GM18870 (cell line): ENCODE measurements around the gene KLK13.

Experiments used
- ATAC-seq: cut with Tn5 transposase; IDR thresholded peaks from one replicate; pipeline ENCODE4 v1.9.1; 2021; ENCODE audit warnings: moderate library complexity; ENCODE audit not compliant: unreplicated experiment

KLK13 gene

DNA sequence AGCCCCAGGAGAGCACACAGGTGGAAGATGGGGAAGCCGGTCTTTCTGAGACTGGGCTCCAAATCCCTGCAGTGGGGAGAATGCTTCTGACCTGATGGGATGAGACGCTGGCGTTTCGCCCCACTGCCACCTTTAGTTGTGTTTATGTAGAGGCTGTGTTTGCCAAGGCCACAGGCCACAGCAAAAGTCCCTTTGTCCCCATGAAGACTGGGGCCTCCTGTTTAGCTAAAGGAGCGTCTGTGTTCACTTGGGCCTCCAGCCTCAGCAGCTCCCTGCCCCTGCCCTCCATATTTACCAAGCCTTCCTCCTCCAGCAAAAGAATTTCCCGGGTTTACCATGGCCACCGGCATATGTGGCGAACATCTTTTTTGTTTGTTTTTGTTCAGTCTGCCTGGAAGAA is 28.2 kb upstream of the KLK13 start:
- ATAC-seq, result no peak

DNA sequence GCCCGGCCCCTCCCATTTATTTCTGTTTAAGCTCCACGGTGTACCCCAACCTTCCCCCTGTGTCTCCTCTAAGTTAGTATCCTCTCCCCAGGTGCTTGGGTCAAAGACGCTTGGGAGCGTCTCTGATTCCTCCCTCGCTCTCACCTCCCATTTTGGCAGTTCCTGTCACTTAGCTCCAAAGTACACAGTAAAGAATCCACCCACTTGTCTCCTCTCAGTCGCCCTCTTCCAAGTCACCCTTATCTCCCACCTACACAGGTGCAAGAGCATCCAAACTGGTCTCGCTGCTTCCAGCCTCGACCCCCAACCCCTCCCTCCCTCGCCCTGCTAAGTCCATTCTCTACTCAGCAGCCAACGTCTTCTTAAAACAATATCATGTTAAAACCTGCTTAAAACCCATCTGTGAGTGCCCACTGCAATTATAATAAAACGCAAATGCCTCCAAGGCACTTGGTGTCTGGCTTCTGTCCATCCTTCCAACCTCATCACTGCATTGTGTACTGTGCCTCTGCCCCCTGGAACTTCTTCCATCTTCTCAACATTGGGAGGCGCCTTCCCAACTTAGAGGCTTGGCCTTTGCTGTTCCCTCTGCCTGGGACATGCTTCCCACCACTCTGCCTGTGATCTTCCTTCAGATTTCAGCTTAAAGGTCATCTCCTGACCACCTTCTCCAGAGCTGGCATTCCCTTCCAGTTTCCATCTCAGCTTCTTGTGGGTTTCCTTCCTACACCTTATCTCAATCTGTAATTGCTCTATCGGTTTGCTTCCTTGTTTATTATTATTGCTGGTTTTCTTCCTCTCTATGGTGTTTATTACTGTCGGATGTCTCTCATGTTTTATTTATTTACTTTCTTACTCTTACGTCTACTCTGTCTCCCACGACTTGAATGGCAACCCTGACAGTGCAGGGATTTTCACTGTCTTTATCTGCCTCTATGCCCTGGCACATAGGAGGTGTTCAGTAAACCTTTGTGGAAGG is 27.3 kb upstream of the KLK13 start:
- ATAC-seq, result no peak

DNA sequence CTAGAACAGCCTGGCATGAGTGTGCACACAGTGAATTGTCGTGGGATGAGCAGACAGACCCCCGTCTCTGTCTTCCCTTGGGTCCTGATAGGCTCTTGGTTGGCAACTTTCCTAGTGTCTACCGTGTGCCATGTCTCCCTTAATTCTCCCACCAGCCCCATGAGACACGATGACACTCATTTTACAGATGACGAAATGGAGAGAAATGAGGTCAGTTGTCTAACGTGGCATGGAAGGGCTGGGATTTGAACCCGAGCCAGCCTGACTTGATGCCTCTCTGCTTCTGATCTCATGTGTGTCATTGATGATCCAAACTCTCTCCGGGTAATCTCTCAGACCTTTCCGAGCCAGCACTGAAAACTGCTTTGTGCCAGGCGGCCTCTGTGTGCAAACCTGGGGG is 26.2 kb upstream of the KLK13 start:
- ATAC-seq, result no peak

DNA sequence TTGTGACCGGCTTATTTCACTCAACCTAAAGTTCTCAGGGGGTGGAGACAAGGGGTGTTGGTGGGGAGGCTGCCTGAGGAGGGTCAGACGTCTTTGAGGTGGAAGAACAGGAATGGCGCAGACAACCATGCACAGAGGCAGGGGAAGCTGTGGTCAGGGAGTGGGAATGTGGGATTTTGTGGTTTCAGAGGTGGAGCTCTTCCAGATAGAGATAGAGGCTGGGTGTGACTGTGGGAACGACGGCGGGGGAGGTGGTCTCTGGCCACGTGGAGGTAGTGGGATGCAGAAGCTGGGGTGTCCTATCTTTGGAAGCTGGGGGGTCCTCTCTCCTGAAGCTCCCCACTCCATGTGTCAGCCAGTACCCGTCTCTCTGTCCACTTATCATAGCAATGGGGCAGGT is 25.6 kb upstream of the KLK13 start:
- ATAC-seq, result no peak

DNA sequence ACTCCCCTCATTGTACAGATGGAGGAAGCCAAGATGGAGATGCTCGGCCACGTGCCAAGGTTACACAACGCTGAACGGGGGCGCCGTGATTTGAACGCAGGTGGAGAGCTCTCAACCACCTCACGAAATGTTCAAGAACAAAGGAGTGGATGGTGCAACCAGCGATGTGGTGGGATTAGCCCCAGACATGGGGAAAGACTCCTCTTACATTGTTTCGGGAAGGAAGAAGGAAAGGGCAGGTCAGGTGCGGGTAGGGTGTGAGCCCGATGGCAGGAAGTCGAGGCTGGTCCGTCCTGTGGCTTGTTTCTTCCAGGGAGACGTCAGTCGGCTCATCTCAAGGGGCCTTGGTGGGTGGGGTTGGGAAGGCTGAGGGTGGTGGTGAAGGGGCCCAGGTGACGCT is 24.9 kb upstream of the KLK13 start:
- no peak for ATAC-seq

DNA sequence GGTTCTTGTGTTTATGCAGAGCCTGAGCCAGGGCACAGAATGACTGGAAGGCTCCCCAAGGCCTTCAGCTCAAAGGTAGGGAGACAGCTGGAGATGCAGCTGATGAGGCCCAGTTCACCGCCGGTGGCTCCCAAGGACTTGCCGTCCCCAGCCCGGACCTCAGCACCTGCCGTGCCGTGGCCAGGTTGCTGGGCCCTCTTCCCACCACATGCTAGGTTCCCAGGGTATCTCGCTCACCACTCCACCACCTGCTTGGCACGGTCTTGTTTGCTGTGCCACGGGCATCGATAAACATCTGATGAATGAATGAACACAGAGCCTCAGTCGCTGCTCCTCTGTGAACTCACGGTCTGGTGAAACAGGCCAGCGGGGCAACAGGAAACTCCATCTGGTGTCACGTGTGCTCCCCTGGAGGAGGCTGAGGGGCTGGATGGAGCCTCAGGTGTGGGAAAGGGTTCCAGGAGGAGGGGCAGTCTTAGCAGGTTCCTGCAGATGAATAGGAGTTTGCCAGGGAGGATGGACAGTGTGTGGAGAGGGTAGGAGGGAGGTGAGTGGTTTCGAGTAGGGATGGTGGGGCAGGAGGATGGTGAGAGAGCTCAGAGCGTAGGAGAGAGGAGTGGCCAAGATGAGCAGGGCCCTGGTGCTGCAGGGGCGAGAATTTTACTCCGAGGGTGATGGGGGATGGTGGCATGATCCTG is 21.4 kb upstream of the KLK13 start:
- ATAC-seq, result no peak

DNA sequence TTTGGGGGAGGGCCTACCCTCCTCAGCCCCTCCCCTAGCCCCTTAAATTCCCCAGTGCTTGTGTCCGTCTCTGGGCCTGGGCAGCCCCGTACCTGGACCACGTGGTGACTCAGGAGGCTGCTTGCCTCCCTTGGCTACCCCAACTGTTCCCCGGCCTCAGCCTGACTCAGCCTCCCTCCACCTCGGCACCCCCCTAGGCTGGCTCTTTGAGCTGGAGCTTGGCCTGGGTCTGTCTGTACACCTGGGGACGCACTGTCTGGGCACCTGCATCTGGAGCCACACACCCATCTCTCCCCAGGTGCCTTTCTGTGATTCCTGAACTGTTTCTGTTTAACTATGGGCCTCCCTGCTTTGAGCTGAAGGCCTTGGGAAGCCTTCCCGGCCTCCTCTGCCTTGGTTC is 19.6 kb upstream of the KLK13 start:
- no peak for ATAC-seq

DNA sequence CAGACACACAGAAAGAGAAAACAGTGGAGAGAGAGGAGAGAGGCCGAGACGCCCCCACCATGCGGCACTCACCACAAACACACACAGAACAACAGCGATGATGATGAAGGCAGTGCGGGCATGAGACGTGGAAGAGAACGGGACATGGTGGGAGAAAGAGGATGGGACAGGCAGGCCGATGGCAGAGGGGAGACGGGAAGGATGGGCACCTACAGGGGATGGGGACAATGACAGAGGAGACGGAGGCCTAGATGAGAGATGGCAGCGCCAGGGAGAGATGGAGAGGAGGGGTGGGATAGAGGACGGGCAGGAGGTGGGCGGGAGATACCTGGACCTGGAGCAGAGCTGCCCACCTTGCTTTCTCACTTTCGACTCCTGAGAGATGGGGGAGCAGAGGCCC is 18.9 kb upstream of the KLK13 start:
- ATAC-seq, result no peak

DNA sequence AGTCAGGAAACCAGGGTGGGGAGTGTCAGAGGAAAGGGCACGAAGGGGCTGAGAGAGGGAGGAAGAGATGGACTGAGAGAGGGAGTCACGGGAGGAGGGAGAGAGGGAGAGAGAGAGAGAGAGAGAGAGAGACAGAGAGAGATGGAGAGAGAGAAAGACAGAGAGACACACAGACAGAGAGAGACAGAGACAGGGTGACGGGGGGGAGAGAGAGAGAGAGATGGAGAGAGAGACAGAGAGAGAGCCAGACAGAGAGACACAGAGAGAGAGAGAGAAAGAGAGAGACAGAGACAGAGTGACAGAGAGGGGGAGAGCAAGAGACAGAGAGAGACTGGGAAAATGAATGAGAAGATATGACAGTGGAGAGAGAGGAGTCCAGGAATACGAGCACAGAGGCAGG is 18.3 kb upstream of the KLK13 start:
- ATAC-seq, result no peak

DNA sequence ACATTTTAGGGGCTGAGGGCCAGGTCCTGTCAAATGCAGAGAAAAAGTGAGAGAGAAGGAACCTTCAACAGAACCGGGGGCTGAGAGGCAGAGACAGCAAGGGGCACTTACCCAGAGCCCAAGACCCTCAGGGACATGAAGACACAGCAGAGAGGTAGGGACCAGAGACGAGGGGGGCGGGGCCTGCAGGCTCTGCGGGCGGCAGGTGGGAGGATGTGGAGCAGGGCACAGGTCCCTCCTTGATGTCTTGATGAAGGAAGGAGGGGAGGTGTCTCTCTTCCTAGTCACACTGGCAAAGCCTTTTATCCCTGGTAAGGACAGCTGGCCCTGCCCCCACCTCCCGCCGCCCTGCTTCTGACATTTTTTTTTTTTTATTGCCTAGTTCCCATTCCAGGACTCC is 17.7 kb upstream of the KLK13 start, which contains the start of gene KLK14:
Gene KLK14 (minus strand): TSS at position 277 of the 400 bp plus-strand sequence. CDS start 273 bp downstream, at position 4.
- no peak for ATAC-seq

DNA sequence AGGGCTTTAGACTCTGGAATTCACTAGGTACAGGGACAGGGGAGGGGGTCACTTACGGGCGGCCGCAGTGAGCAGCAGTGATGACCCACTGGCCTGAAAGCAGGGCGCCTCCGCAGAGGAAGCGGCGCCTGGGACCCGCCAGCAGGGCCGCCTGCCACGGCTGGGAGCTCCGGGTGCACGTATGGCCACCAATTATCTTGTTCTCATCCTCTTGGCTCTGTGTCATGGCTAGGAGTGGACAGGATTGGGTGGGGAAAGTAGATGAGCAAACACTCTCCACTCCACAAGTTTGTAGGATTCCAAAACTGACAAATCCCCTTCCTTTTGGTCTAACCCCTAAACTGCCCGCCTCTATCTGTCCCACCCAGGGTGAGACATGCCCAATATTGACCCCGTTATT is 16.6 kb upstream of the KLK13 start:
- no peak for ATAC-seq

DNA sequence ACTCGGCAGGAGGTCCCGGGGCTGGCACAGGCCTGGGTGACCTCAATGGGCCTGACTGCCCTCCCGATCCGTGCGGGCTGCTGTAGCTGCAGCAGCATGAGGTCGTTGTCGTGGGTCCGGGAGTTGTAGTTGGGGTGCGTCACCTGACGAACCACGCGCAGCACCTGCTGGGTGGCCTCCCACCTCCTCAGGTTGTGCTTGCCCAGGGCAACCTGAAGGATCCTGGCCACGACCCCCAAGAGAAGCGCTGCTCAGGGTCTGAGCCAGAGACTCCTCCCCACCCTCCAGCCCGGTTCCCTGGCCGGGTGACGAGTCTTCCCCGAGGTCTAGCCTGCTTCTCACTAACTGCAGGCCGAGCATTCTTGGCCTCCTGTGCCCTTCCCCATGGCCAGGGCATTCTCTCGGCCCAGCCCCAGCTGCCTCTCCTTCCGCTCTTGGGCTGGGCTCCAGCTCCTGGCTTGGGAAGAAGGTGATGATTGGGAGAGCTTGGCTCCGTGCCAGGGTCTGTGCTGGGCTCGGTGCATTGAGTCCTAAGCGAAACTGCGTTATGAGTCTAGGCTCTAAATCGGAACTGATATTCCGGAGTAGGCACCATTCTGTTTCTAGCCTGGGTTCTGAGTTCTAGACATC is 14.7 kb upstream of the KLK13 start:
- no peak for ATAC-seq

DNA sequence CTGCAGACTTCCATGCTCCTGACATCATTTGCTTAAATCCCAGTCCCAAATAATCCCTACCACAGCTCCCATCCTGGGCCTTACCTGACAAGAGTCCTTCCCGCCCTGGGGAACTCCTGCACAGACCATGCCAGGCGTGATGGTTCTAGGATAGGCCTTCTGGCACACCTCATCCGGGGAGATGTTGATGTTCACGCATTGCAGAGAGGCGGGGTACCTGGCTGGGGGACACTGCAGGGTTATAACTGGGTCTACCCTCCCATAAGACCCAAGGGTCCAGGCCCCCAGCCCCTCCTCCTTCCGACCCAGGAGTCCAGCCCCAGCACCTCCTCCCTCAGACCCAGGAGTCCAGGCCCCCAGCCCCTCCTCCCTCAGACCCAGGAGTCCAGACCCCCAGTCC is 13.8 kb upstream of the KLK13 start:
- ATAC-seq, result no peak

DNA sequence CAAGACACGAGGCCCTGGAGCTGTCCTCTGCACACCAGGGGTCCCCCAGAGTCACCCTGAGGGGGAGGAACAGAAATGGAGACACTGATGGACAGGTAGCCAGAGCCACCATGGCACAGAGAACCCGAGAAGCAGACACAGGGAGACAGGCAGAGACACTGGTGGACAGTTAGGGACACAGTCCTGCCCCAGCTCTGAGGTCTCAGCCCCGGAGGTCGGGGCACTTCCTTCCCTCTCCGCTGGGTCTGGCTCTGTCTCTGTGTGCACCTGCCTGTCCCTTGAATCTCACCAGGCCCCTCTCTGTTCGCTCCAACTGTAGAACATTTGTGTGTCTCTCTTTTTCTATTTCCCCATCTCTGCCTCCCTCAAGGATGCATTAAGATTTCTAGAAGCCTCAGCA is 13.2 kb upstream of the KLK13 start:
- no peak for ATAC-seq

DNA sequence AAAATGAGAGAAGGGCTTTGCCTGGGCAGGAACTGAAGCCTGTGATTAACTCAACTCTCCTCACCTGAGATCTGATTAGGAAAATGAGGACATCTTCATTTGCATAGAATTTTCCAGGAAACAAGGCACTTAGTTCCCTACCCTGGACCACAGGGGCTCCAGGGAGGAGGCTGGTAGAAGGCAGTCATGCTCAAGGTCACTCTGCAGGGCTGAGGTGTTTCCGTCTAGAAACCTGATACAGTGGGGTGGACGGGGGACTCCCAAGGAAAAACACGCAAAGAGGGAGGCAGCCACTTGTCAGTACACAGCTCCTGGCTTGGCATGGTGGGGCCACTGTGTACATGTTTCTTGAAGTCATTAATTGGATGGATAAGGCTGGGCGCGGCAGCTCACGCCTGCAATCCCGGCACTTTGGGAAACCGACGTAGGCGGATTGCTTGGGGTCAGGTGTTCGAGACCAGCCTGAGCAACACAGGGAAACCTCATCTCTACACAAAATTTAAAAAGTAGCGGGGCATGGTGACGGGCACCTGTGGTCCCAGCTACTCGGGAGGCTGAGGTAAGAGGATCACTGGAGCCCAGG is 11.8 kb upstream of the KLK13 start:
- ATAC-seq, result no peak

DNA sequence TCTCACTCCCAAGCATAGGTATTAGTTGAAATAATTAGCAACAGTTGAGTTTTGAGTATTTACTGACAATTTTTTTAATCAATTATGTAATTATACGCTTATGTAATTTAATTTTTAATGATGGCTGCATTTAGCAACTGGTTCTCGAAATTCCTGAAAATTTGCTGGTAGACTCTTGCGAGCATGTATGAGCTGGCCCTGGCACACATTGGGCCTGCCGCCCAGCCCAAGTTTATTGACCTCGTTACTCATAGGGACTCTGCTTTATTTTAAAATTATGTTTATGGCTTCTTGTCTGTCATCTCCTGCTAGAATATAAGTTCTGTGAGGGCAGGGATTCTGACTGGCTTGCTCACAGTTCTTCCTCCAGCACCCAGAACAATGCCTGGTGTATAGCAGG is 11.1 kb upstream of the KLK13 start:
- no peak for ATAC-seq

DNA sequence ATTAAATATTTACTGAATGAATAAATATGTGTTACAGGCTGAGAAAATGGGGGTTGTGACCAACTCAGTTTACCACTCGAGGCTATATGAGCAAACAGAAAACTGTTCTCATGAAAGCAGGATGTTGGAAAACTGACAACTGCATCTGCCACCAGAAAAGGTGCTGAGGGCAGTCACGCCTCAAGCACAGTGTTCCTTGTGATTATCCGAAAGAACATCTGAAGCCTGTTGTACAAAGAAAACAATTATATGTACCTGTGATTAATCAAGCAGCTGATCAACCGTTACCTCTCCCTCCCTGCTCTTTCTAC is 6.2 kb upstream of the KLK13 start:
- ATAC-seq, result no peak

DNA sequence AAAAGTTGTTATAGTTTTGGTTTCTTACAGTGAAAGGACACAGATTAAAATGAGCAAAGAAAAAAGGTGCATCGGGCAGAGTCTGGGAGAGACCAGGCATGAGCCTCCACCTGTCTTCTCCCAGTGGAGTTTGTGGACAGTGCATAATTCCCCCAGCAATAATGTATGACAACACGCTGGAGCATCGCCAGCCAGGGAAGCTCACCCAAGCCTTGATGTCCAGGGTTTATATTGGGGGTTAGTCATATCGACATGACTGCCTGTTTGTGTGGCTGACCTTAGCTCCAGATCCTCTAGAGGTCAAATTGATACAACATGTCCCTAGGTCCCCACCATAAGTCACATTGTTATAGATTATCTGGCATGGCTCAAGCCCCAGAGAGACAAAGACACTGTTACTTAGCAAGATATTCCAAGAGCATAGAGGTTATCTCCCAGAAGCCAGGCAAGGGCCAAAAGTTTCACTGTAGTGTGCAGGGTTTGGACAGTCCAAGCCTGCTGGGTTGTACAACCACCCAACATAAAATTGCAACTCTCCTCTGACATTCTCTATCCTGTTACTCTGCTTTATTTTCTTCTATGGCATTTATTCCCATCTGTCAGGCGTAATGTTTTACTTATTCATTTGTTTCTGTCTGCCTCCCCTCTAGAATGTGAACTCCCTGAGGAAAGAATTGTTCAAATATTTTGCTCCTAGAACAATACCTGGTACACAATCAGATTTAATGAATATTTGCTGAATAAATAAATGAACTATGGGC is 5.6 kb upstream of the KLK13 start:
- ATAC-seq, result no peak

DNA sequence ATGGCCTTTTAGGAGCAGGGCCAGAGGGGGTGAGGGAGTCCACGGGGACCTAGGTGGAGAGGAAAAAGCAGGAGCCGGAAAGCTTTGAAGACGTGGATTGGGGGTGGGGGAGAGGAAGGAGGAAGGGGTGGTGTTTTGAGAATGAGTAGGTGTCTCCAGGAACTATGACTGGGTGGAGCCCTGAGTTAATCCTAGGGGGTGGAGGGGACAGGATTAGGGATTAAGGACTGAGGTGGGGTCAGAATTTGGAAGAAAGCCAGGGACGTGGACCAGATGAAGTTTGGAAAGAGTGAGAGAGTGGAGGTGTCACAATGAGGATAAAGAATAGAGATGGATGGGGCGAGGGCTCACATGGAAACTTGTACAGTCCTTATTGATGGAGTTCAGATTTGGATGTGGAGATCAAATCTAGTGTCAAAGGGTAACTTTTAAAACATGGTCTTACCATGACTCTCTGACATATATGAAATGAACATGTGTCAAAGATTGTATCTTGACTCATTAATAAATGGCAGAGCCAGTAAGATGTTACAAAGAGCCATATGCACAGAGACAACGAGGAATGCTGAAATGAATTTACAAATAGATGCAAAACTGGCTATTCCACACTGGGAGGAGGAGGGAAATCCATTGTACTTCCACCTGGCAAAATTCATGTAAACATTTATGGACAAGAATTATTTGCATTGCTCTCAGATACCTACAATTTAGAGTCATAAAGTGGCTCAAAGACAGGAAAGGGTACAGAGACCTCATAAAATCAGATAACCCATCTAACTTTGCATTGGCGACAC is 1.7 kb upstream of the KLK13 start:
- no peak for ATAC-seq
